ENCODE data around the gene GLS2.
"Not testable (repeated sequence)": the region's sequence is repeated elsewhere in the genome, so short reads cannot be mapped to it uniquely, and the experiment has no call there.

GLS2 gene

GRCh38 chr12:56518570-56518969 is 30.6 kb upstream of the GLS2 start:
- Histone ChIP-seq H4K8ac (ENCODE audit: low read depth, low read length) (no peak overlapping the region), H3K4me3 (ENCODE audit: low read length) (no peak overlapping the region), H2BK15ac (replicated peaks; ENCODE audit: low read depth) (no peak overlapping the region), H2BK5ac (ENCODE audit: low read length) (no peak overlapping the region), H3K79me2 (ENCODE audit: control insufficient read depth, insufficient read depth, low read length) (peaks cover 11% of the 10 kb centered on the region), H3K4ac (ENCODE audit: low read depth, low read length) (no peak overlapping the region), H3K27me3 (ENCODE audit: insufficient read depth, low read length, poor library complexity) (no peaks in the 10 kb centered on the region), H3K4me1 (ENCODE audit: control insufficient read depth, low read depth, low read length) (peaks cover 2% of the 10 kb centered on the region), H2BK120ac (ENCODE audit: low read depth, low read length) (no peak overlapping the region), H3K18ac (ENCODE audit: low read length) (no peak overlapping the region), H2AK5ac (ENCODE audit: low read length) (no peak overlapping the region), H3K36me3 (ENCODE audit: control insufficient read depth, insufficient read depth, low read length) (no peaks in the 10 kb centered on the region), H3K4me2 (ENCODE audit: low read length) (no peak overlapping the region), H3K56ac (ENCODE audit: low read length) (no peak overlapping the region), H3K23ac (ENCODE audit: low read length) (no peak overlapping the region), H3K9ac (ENCODE audit: low read length) (no peak overlapping the region), H3K79me1 (ENCODE audit: low read length) (no peaks in the 10 kb centered on the region), H3K27ac (ENCODE audit: low read depth, low read length) (no peak overlapping the region), H4K5ac (ENCODE audit: low read length) (no peak overlapping the region)
- no CpG with 5 or more reads among the region's 2 CpGs for WGBS (ENCODE audit: extremely low coverage, insufficient coverage, low lambda C conversion rate)
- no peak for DNase-seq

- H4K8ac ChIP-seq (ENCODE audit: low read depth, low read length), result no peak overlapping the region
- no peak overlapping the region for H3K56ac ChIP-seq (ENCODE audit: low read length)
- no peak overlapping the region for H3K9ac ChIP-seq (ENCODE audit: low read length)
- no peak overlapping the region for H2BK5ac ChIP-seq (ENCODE audit: low read length)
- H2AK5ac ChIP-seq (ENCODE audit: low read length), result no peak overlapping the region
- H3K4me3 ChIP-seq (ENCODE audit: low read length), result no peak overlapping the region
- H2BK15ac ChIP-seq (replicated peaks; ENCODE audit: low read depth), result no peak overlapping the region
- no CpG with 5 or more reads among the region's 2 CpGs for whole genome bisulfite sequencing (ENCODE audit: extremely low coverage, insufficient coverage, low lambda C conversion rate)
- H2BK120ac ChIP-seq (ENCODE audit: low read depth, low read length), result no peak overlapping the region
- no peak overlapping the region for H3K4ac ChIP-seq (ENCODE audit: low read depth, low read length)
- no peaks in the 10 kb centered on the region for H3K79me1 ChIP-seq (ENCODE audit: low read length)
- no peak overlapping the region for H4K5ac ChIP-seq (ENCODE audit: low read length)
- no peak for DNase-seq
- no peak overlapping the region for H3K4me2 ChIP-seq (ENCODE audit: low read length)
- no peak overlapping the region for H3K23ac ChIP-seq (ENCODE audit: low read length)
- no peak overlapping the region for H3K18ac ChIP-seq (ENCODE audit: low read length)
- no peaks in the 10 kb centered on the region for H3K27me3 ChIP-seq (ENCODE audit: insufficient read depth, low read length, poor library complexity)
- H3K27ac ChIP-seq (ENCODE audit: low read depth, low read length), result no peak overlapping the region
- peaks cover 6% of the 10 kb centered on the region for H3K79me2 ChIP-seq (ENCODE audit: control insufficient read depth, insufficient read depth, low read length)
- no peaks in the 10 kb centered on the region for H3K36me3 ChIP-seq (ENCODE audit: control insufficient read depth, insufficient read depth, low read length)
- peaks cover 1% of the 10 kb centered on the region for H3K4me1 ChIP-seq (ENCODE audit: control insufficient read depth, low read depth, low read length)
Observed at GRCh38 chr12:56517854-56518253, 29.9 kb upstream of the GLS2 start.

- not testable (repeated sequence) for H3K4me3 ChIP-seq (ENCODE audit: low read length); H3K4me1 ChIP-seq (ENCODE audit: control insufficient read depth, low read depth, low read length); H2BK15ac ChIP-seq (replicated peaks; ENCODE audit: low read depth); H2BK5ac ChIP-seq (ENCODE audit: low read length); H3K79me1 ChIP-seq (ENCODE audit: low read length); H3K23ac ChIP-seq (ENCODE audit: low read length); H3K56ac ChIP-seq (ENCODE audit: low read length); H2BK120ac ChIP-seq (ENCODE audit: low read depth, low read length); H3K9ac ChIP-seq (ENCODE audit: low read length); H4K8ac ChIP-seq (ENCODE audit: low read depth, low read length); H3K79me2 ChIP-seq (ENCODE audit: control insufficient read depth, insufficient read depth, low read length); H4K5ac ChIP-seq (ENCODE audit: low read length); H3K18ac ChIP-seq (ENCODE audit: low read length); H3K27ac ChIP-seq (ENCODE audit: low read depth, low read length); H2AK5ac ChIP-seq (ENCODE audit: low read length); H3K4me2 ChIP-seq (ENCODE audit: low read length); H3K27me3 ChIP-seq (ENCODE audit: insufficient read depth, low read length, poor library complexity); H3K36me3 ChIP-seq (ENCODE audit: control insufficient read depth, insufficient read depth, low read length); H3K4ac ChIP-seq (ENCODE audit: low read depth, low read length); DNase-seq
- WGBS (ENCODE audit: extremely low coverage, insufficient coverage, low lambda C conversion rate), result no CpG with 5 or more reads among the region's 4 CpGs
Observed at GRCh38 chr12:56514014-56514318, 26.0 kb upstream of the GLS2 start.

GRCh38 chr12:56510786-56511185 is 22.8 kb upstream of the GLS2 start:
- no peak overlapping the region for H3K9ac ChIP-seq (ENCODE audit: low read length)
- no peaks in the 10 kb centered on the region for H3K27me3 ChIP-seq (ENCODE audit: insufficient read depth, low read length, poor library complexity)
- no peak overlapping the region for H2BK5ac ChIP-seq (ENCODE audit: low read length)
- H3K4ac ChIP-seq (ENCODE audit: low read depth, low read length), result no peak overlapping the region
- no peak overlapping the region for H2BK15ac ChIP-seq (replicated peaks; ENCODE audit: low read depth)
- no peak overlapping the region for H3K56ac ChIP-seq (ENCODE audit: low read length)
- no peak overlapping the region for H3K4me2 ChIP-seq (ENCODE audit: low read length)
- H4K8ac ChIP-seq (ENCODE audit: low read depth, low read length), result no peak overlapping the region
- no peaks in the 10 kb centered on the region for H3K4me1 ChIP-seq (ENCODE audit: control insufficient read depth, low read depth, low read length)
- H3K79me1 ChIP-seq (ENCODE audit: low read length), result no peaks in the 10 kb centered on the region
- DNase-seq, result no peak
- H2AK5ac ChIP-seq (ENCODE audit: low read length), result no peak overlapping the region
- H3K79me2 ChIP-seq (ENCODE audit: control insufficient read depth, insufficient read depth, low read length), result no peaks in the 10 kb centered on the region
- no CpG with 5 or more reads among the region's 16 CpGs for WGBS (ENCODE audit: extremely low coverage, insufficient coverage, low lambda C conversion rate)
- H3K4me3 ChIP-seq (ENCODE audit: low read length), result no peak overlapping the region
- no peaks in the 10 kb centered on the region for H3K36me3 ChIP-seq (ENCODE audit: control insufficient read depth, insufficient read depth, low read length)
- H3K18ac ChIP-seq (ENCODE audit: low read length), result no peak overlapping the region
- H3K23ac ChIP-seq (ENCODE audit: low read length), result no peak overlapping the region
- no peak overlapping the region for H3K27ac ChIP-seq (ENCODE audit: low read depth, low read length)
- H2BK120ac ChIP-seq (ENCODE audit: low read depth, low read length), result no peak overlapping the region
- H4K5ac ChIP-seq (ENCODE audit: low read length), result no peak overlapping the region

- H3K56ac ChIP-seq (ENCODE audit: low read length); H3K9ac ChIP-seq (ENCODE audit: low read length); H2BK5ac ChIP-seq (ENCODE audit: low read length); H3K4me3 ChIP-seq (ENCODE audit: low read length); H2BK15ac ChIP-seq (replicated peaks; ENCODE audit: low read depth); H2BK120ac ChIP-seq (ENCODE audit: low read depth, low read length); H3K79me1 ChIP-seq (ENCODE audit: low read length); H3K4me1 ChIP-seq (ENCODE audit: control insufficient read depth, low read depth, low read length); H3K27me3 ChIP-seq (ENCODE audit: insufficient read depth, low read length, poor library complexity); H3K18ac ChIP-seq (ENCODE audit: low read length); H4K5ac ChIP-seq (ENCODE audit: low read length); H3K36me3 ChIP-seq (ENCODE audit: control insufficient read depth, insufficient read depth, low read length); H3K23ac ChIP-seq (ENCODE audit: low read length); H4K8ac ChIP-seq (ENCODE audit: low read depth, low read length); H3K4me2 ChIP-seq (ENCODE audit: low read length); H3K79me2 ChIP-seq (ENCODE audit: control insufficient read depth, insufficient read depth, low read length); H3K27ac ChIP-seq (ENCODE audit: low read depth, low read length); H3K4ac ChIP-seq (ENCODE audit: low read depth, low read length); H2AK5ac ChIP-seq (ENCODE audit: low read length); DNase-seq: not testable (repeated sequence)
- WGBS (ENCODE audit: extremely low coverage, insufficient coverage, low lambda C conversion rate), result no CpG with 5 or more reads among the region's 13 CpGs
Observed at GRCh38 chr12:56499879-56500278, 11.9 kb upstream of the GLS2 start.

GRCh38 chr12:56499452-56499851 is 11.5 kb upstream of the GLS2 start:
- not testable (repeated sequence) for H3K4ac ChIP-seq (ENCODE audit: low read depth, low read length); H3K9ac ChIP-seq (ENCODE audit: low read length); H4K8ac ChIP-seq (ENCODE audit: low read depth, low read length)

More at GRCh38 chr12:56499452-56499851, 11.5 kb upstream of the GLS2 start:
- not testable (repeated sequence) for H2AK5ac ChIP-seq (ENCODE audit: low read length); DNase-seq; H3K79me1 ChIP-seq (ENCODE audit: low read length); H3K79me2 ChIP-seq (ENCODE audit: control insufficient read depth, insufficient read depth, low read length); H3K4me3 ChIP-seq (ENCODE audit: low read length); H3K23ac ChIP-seq (ENCODE audit: low read length); H3K18ac ChIP-seq (ENCODE audit: low read length); H2BK120ac ChIP-seq (ENCODE audit: low read depth, low read length); H3K56ac ChIP-seq (ENCODE audit: low read length); H2BK15ac ChIP-seq (replicated peaks; ENCODE audit: low read depth); H3K27me3 ChIP-seq (ENCODE audit: insufficient read depth, low read length, poor library complexity); H3K4me1 ChIP-seq (ENCODE audit: control insufficient read depth, low read depth, low read length); H2BK5ac ChIP-seq (ENCODE audit: low read length); H3K4me2 ChIP-seq (ENCODE audit: low read length); H3K27ac ChIP-seq (ENCODE audit: low read depth, low read length); H3K36me3 ChIP-seq (ENCODE audit: control insufficient read depth, insufficient read depth, low read length); H4K5ac ChIP-seq (ENCODE audit: low read length)
- no CpG with 5 or more reads among the region's 9 CpGs for WGBS (ENCODE audit: extremely low coverage, insufficient coverage, low lambda C conversion rate)
